BJ (cell line): ENCODE data around the gene ZNF77. TPM values are rescaled to one million over a fixed set of nuclear protein-coding genes. Genes with fewer than 3 reads are reported as not detected.
"Not testable (repeated sequence)": the region's sequence is repeated elsewhere in the genome, so short reads cannot be mapped to it uniquely, and the experiment has no call there.

ENCODE experiments used
- CTCF ChIA-PET: fragments of 350-600 bp; formaldehyde crosslinking; extraction: SDS; loops from one replicate; lab custom pipeline; 2021; ENCODE audit warnings: antibody characterized with exemption, inconsistent platforms; lab: Yijun Ruan, JAX
- POLR2A ChIA-PET: fragments of 300-600 bp; sonication (Branson Sonifier 250); formaldehyde crosslinking; extraction: SDS; loops from one replicate; lab custom pipeline; 2021; ENCODE audit warnings: antibody characterized with exemption; lab: Charles Lee
- DNase-seq: peaks from one replicate; pipeline ENCODE4 v3.0.0-alpha.2; 2011; ENCODE audit warnings: low read depth
- H3K27me3 ChIP-seq: 2 replicates; pipeline ENCODE4 v1.6.0; 2011; ENCODE audit warnings: low read length; ENCODE audit not compliant: control insufficient read depth, insufficient read depth
- H3K36me3 ChIP-seq: 2 replicates; pipeline ENCODE4 v1.5.1; 2011; ENCODE audit warnings: low read length; ENCODE audit not compliant: control insufficient read depth, insufficient read depth
- H3K4me3 ChIP-seq: 2 replicates; pipeline ENCODE4 v1.5.1; 2011; ENCODE audit warnings: low read depth, mild to moderate bottlenecking, control low read depth, low read length
- CTCF ChIP-seq: IDR thresholded peaks from 2 replicates; pipeline ENCODE4 v1.5.1; 2011; ENCODE audit warnings: low read depth, mild to moderate bottlenecking, control low read depth, inconsistent platforms, low read length, moderate library complexity; ENCODE audit not compliant: insufficient read depth
- polyA minus RNA-seq: library from RNA; depleted of rRNA, polyadenylated mRNA; stranded (reverse); fragments of >200 nt; gene quantifications from 2 replicates; pipeline ENCODE4 v1.2.3, GENCODE V29; 2011; rRNA and poly(A)+ RNA removed
- polyA plus RNA-seq: library from polyadenylated mRNA; depleted of rRNA; stranded (reverse); fragments of >200 nt; gene quantifications from 2 replicates; pipeline ENCODE4 v1.2.3, GENCODE V29; 2011; rRNA removed

Gene ZNF77
- polyA plus RNA-seq (3.2 and 3.4 TPM in 2 replicates), polyA minus RNA-seq (3.5 and 3.8 TPM in 2 replicates)

- DNase-seq: peak; percentile 94
- H3K27me3 ChIP-seq: no peaks in the 10 kb centered on the region
- CTCF ChIA-PET: no interaction called here
- peak within 1 kb of the TSS; percentile 97 for H3K4me3 ChIP-seq
- POLR2A ChIA-PET: no interaction called here
- no peak for TF ChIP-seq CTCF
- no peaks in the 10 kb centered on the region for H3K36me3 ChIP-seq
These were observed at the start of gene ZNF77 for GRCh38 chr19:2944775-2945574. ZNF77 (minus strand) TSS chr19:2944971; CDS start chr19:2944840, 131 bp downstream.

GRCh38 chr19:2993579-2993978 lies 48.8 kb upstream of the ZNF77 start:
- POLR2A ChIA-PET: no interaction called here

GRCh38 chr19:2992958-2993357 lies 48.2 kb upstream of the ZNF77 start:
- no peak for TF ChIP-seq CTCF
- CTCF ChIA-PET: interaction anchor here (0.9 kb wide), 1 partner anchor 36 kb away, joined by 3 read pairs; no protein-coding TSS in a partner anchor
- H3K4me3 ChIP-seq: no peak overlapping the region
- peaks cover 4% of the 10 kb centered on the region for H3K27me3 ChIP-seq
- H3K36me3 ChIP-seq: no peaks in the 10 kb centered on the region
- POLR2A ChIA-PET: no interaction called here
- DNase-seq: no peak

More at GRCh38 chr19:2993579-2993978, 48.8 kb upstream of the ZNF77 start:
- Histone ChIP-seq H3K4me3 (no peak overlapping the region), H3K36me3 (no peaks in the 10 kb centered on the region), H3K27me3 (peaks cover 4% of the 10 kb centered on the region)
- DNase-seq: no peak
- CTCF ChIA-PET: no interaction called here
- TF ChIP-seq CTCF: no peak

GRCh38 chr19:2992333-2992732 lies 47.6 kb upstream of the ZNF77 start:
- DNase-seq, H3K4me3 ChIP-seq, H3K27me3 ChIP-seq, H3K36me3 ChIP-seq, POLR2A ChIA-PET: not testable (repeated sequence)
- CTCF ChIA-PET: interaction anchor here (0.9 kb wide), 1 partner anchor 35 kb away, joined by 3 read pairs; no protein-coding TSS in a partner anchor

- ChIA-PET CTCF (interaction anchor here (1.6 kb wide), 1 partner anchor 16 kb away, joined by 3 read pairs; no protein-coding TSS in a partner anchor), POLR2A (no interaction called here)
- TF ChIP-seq CTCF: no peak
- DNase-seq: no peak
- Histone ChIP-seq H3K27me3 (peaks cover 17% of the 10 kb centered on the region), H3K4me3 (no peak overlapping the region), H3K36me3 (no peaks in the 10 kb centered on the region)
These were observed 44.6 kb upstream of the ZNF77 start for GRCh38 chr19:2989236-2989946.
